GM12872 (cell line): ENCODE measurements around the gene LRGUK.

Experiments used
- CTCF ChIP-seq: IDR thresholded peaks from 3 replicates; pipeline ENCODE4 v1.5.1; 2011; ENCODE audit warnings: low read depth, mild to moderate bottlenecking, low read length, moderate library complexity; ENCODE audit not compliant: insufficient read depth

LRGUK gene

GRCh38 chr7:134179036-134180011 lies 52.2 kb downstream of the LRGUK start:
- no peak for TF ChIP-seq CTCF

- no peak for TF ChIP-seq CTCF
Observed at GRCh38 chr7:134180376-134180775, 53.2 kb downstream of the LRGUK start.

GRCh38 chr7:134182078-134182477 lies 54.9 kb downstream of the LRGUK start:
- no peak for TF ChIP-seq CTCF

GRCh38 chr7:134184767-134185166 lies 57.6 kb downstream of the LRGUK start:
- TF ChIP-seq CTCF = no peak

GRCh38 chr7:134186027-134186426 lies 58.9 kb downstream of the LRGUK start:
- no peak for TF ChIP-seq CTCF

GRCh38 chr7:134186801-134187200 lies 59.7 kb downstream of the LRGUK start:
- TF ChIP-seq CTCF = no peak

GRCh38 chr7:134187893-134188292 lies 60.8 kb downstream of the LRGUK start:
- no peak for TF ChIP-seq CTCF
